Activated T-helper 1 cell treated with anti-CD3 and anti-CD28 coated beads, Interleukin-12 subunit alpha, Interleukin-12 subunit beta, Interleukin-2, Interleukin-4 antibody, amounts not matched to agents 30 ng/mL and 10 ng/mL and 1 ng/mL, durations not matched to agents 14 hours and 24 hours and 36 hours (primary cell): ENCODE data around the gene TMEM245. TPM values are rescaled to one million over a fixed set of nuclear protein-coding genes. Genes with fewer than 3 reads are reported as not detected.

ENCODE experiments used
- DNase-seq: peaks from one replicate; pipeline ENCODE4 v3.0.0; 2021; ENCODE audit warnings: low spot score
- H3K27ac Mint-ChIP-seq: one replicate; pipeline ENCODE4 v1.8.0; 2021; ENCODE audit warnings: mild to moderate bottlenecking, mixed read lengths
- H3K27me3 Mint-ChIP-seq: one replicate; pipeline ENCODE4 v1.8.0; 2022; ENCODE audit warnings: mild to moderate bottlenecking, moderate library complexity, mixed read lengths; ENCODE audit not compliant: insufficient read depth
- H3K36me3 Mint-ChIP-seq: one replicate; pipeline ENCODE4 v1.8.0; 2021; ENCODE audit warnings: low read depth, mixed read lengths
- H3K4me1 Mint-ChIP-seq: one replicate; pipeline ENCODE4 v1.8.0; 2021; ENCODE audit warnings: low read depth, mixed read lengths
- H3K4me3 Mint-ChIP-seq: one replicate; pipeline ENCODE4 v1.8.0; 2021; ENCODE audit warnings: mild to moderate bottlenecking, moderate library complexity, mixed read lengths
- H3K9me3 Mint-ChIP-seq: one replicate; pipeline ENCODE4 v1.8.0; 2021; ENCODE audit warnings: mixed read lengths
- intact Hi-C: fragments of 100-400 bp; cut with micrococcal nuclease; formaldehyde crosslinking; loops from one replicate; pipeline ENCODE4 v1.15.1; 2024
- total RNA-seq: library from RNA; stranded (reverse); gene quantifications from 2 replicates; pipeline ENCODE4 v1.2.3, GENCODE V29; 2022

The TMEM245 gene
- total RNA-seq = 26.9 and 29.4 TPM in 2 replicates

DNA sequence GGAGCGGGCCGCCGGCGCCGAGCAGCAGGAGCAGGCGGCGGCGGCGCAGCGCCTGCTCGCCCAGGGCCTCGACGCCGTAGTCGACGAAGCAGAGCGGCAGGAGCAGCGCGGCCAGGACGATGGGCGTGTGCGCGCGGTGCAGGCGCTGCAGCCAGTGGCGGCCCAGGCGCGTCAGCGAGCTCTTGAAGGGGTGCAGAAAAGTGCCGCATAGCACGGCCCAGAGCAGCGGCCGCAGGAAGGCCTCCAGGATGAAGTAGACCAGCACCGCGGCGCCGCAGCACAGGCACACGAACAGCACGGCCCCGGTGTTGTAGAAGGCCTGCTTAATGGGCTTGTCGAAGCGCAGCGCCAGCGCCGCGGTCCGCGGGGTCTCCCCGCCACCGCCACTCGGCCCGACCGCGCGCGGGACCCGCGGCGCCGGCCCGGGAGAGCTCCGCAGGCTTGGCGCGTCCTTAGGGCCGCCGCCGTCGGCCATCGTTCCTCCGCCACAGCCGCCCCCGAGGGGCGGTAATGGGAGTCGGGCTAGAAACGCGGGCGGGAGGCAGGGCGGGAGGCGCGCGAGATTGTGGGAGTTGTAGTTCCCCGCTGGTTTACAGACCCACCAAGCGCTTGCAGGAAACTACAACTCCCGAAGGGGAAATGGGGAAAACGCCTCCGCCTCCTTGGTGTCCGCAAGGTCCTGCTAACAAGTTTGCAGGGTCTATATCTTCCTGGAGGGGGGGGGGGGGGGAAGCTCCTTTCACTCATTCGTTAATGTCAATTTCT, at the start of gene TMEM245:
Gene TMEM245, minus strand, starts transcription at position 509 of the 765 bp plus-strand sequence. Its CDS starts 34 bp downstream, at position 475.
- Mint-ChIP-seq H3K4me3 (peak within 1 kb of the TSS; percentile 95), H3K27me3 (no peaks in the 10 kb centered on the region), H3K36me3 (peaks cover 22% of the 10 kb centered on the region), H3K9me3 (no peaks in the 10 kb centered on the region), H3K27ac (peak within 1 kb of the TSS; percentile 87), H3K4me1 (peaks cover 33% of the 10 kb centered on the region)
- intact Hi-C loops = loop anchor here (1.0 to 10.0 kb wide), 10 partner anchors 9 to 1835 kb away; partner anchors contain the start of genes ABITRAM, ELP1, EPB41L4B and RAD23B
- DNase-seq = peak; percentile 91

GRCh38 chr9:109168170-109168569, 48.4 kb upstream of the TMEM245 start:
- Mint-ChIP-seq H3K36me3 (no peaks in the 10 kb centered on the region), H3K27ac (no peak overlapping the region), H3K9me3 (peaks cover 11% of the 10 kb centered on the region), H3K4me3 (no peak overlapping the region), H3K27me3 (peaks cover 51% of the 10 kb centered on the region), H3K4me1 (peaks cover 7% of the 10 kb centered on the region)
- DNase-seq = no peak
- intact Hi-C loops = no loop called here

- intact Hi-C loops = no loop called here
- no peak for DNase-seq
- Mint-ChIP-seq H3K36me3 (no peaks in the 10 kb centered on the region), H3K27ac (no peak overlapping the region), H3K27me3 (peaks cover 51% of the 10 kb centered on the region), H3K9me3 (peaks cover 11% of the 10 kb centered on the region), H3K4me3 (no peak overlapping the region), H3K4me1 (peaks cover 7% of the 10 kb centered on the region)
These were observed 48.0 kb upstream of the TMEM245 start for GRCh38 chr9:109167716-109168115.

GRCh38 chr9:109166771-109167601, 47.2 kb upstream of the TMEM245 start, which contains the start of gene FRRS1L:
Gene FRRS1L (minus strand): TSS chr9:109167249. CDS start chr9:109167138, 111 bp downstream.
- DNase-seq = no peak
- Mint-ChIP-seq H3K4me1 (peaks cover 5% of the 10 kb centered on the region), H3K27ac (no peak within 1 kb of the TSS), H3K27me3 (peaks cover 48% of the 10 kb centered on the region), H3K9me3 (peaks cover 11% of the 10 kb centered on the region), H3K4me3 (no peak within 1 kb of the TSS), H3K36me3 (no peaks in the 10 kb centered on the region)
- intact Hi-C loops = no loop called here

- Mint-ChIP-seq H3K4me3 (no peak overlapping the region), H3K9me3 (peaks cover 11% of the 10 kb centered on the region), H3K36me3 (no peaks in the 10 kb centered on the region), H3K4me1 (no peaks in the 10 kb centered on the region), H3K27ac (no peak overlapping the region), H3K27me3 (peaks cover 45% of the 10 kb centered on the region)
- DNase-seq = no peak
- intact Hi-C loops = no loop called here
These were observed 46.5 kb upstream of the TMEM245 start for GRCh38 chr9:109166171-109166770.

DNA sequence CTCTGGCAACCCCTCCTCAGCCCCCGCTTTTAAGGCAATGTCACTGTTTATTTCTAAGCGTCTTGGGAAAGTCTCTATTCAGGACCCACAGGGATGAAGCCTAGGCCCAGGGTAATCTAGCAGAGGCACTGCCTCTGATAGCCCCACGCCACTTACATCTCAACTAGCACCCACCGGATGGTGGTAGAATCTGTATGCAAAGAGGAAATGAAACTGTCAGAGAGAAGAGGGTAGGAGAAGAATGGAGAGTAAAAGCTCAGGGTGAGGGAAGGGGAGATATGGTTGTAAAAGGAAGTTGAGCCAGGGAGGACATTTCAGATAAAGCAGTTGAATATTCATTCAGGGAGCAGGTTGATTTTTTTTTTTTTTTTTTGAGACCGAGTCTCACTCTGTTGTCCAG, 44.3 kb upstream of the TMEM245 start:
- no peak overlapping the region for H3K4me3 Mint-ChIP-seq
- intact Hi-C loops = no loop called here
- peaks cover 44% of the 10 kb centered on the region for H3K27me3 Mint-ChIP-seq
- peaks cover 11% of the 10 kb centered on the region for H3K9me3 Mint-ChIP-seq
- H3K36me3 Mint-ChIP-seq = no peaks in the 10 kb centered on the region
- DNase-seq = no peak
- no peak overlapping the region for H3K27ac Mint-ChIP-seq
- no peaks in the 10 kb centered on the region for H3K4me1 Mint-ChIP-seq

- no peak overlapping the region for H3K27ac Mint-ChIP-seq
These were observed 43.4 kb upstream of the TMEM245 start for GRCh38 chr9:109163194-109163593.

GRCh38 chr9:109162677-109163076, 42.9 kb upstream of the TMEM245 start:
- Mint-ChIP-seq H3K36me3 (no peaks in the 10 kb centered on the region), H3K27ac (no peak overlapping the region), H3K4me1 (no peaks in the 10 kb centered on the region), H3K4me3 (no peak overlapping the region), H3K27me3 (peaks cover 37% of the 10 kb centered on the region), H3K9me3 (peaks cover 11% of the 10 kb centered on the region)
- intact Hi-C loops = no loop called here
- DNase-seq = no peak

More at GRCh38 chr9:109163194-109163593, 43.4 kb upstream of the TMEM245 start:
- intact Hi-C loops = no loop called here
- Mint-ChIP-seq H3K4me1 (no peaks in the 10 kb centered on the region), H3K4me3 (no peak overlapping the region), H3K9me3 (peaks cover 11% of the 10 kb centered on the region), H3K36me3 (no peaks in the 10 kb centered on the region), H3K27me3 (peaks cover 40% of the 10 kb centered on the region)
- no peak for DNase-seq

DNA sequence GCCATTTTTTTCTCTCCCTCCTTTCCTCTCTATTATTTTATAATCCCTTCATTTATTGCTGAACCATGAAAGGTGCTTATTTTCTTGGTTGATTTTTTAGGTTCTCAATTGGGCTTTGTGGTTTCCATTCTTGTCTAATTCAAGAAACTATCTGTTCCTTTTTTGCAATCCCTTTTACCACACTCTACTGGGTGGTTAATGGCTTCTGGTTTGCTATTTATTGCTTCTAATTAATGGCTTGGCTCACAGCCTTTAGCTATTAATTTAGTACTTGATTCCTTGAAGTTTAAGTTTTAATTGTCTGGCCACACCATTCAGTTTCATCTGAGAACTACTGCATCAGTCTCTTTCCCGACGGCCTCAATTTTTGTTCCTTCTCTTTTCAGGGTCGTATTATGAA, 41.7 kb upstream of the TMEM245 start:
- no peak overlapping the region for H3K27ac Mint-ChIP-seq
- H3K36me3 Mint-ChIP-seq = no peaks in the 10 kb centered on the region
- intact Hi-C loops = no loop called here
- H3K9me3 Mint-ChIP-seq = peaks cover 11% of the 10 kb centered on the region
- peaks cover 33% of the 10 kb centered on the region for H3K27me3 Mint-ChIP-seq
- no peak overlapping the region for H3K4me3 Mint-ChIP-seq
- H3K4me1 Mint-ChIP-seq = no peaks in the 10 kb centered on the region
- no peak for DNase-seq

GRCh38 chr9:109159583-109159982, 39.8 kb upstream of the TMEM245 start:
- DNase-seq = no peak
- Mint-ChIP-seq H3K9me3 (peaks cover under 1% of the 10 kb centered on the region), H3K27me3 (peaks cover 15% of the 10 kb centered on the region), H3K4me1 (no peaks in the 10 kb centered on the region), H3K4me3 (no peak overlapping the region), H3K27ac (no peak overlapping the region), H3K36me3 (no peaks in the 10 kb centered on the region)
- intact Hi-C loops = no loop called here

DNA sequence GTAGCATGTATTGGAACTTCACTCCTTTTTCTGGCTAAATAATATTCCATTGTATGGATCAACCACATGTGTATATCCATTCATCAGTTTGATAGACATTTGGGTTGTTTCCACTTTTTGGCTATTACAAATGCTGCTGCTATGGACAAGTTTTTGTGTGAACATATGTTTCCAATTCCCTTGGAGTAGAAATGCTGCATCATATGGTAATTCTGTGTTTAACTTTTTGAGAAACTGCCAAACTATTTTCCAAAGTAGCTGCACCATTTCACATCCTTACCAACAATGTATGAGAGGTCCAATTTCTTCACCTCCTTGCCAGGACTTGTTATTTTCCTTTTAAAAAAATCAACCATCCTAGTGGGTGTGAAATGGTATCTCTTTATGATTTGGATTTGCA, 38.9 kb upstream of the TMEM245 start:
- no peak for DNase-seq
- intact Hi-C loops = no loop called here
- no peaks in the 10 kb centered on the region for H3K36me3 Mint-ChIP-seq
- H3K27ac Mint-ChIP-seq = no peak overlapping the region
- no peaks in the 10 kb centered on the region for H3K4me1 Mint-ChIP-seq
- peaks cover 10% of the 10 kb centered on the region for H3K27me3 Mint-ChIP-seq
- peaks cover 10% of the 10 kb centered on the region for H3K9me3 Mint-ChIP-seq
- H3K4me3 Mint-ChIP-seq = no peak overlapping the region

GRCh38 chr9:109156708-109157107, 37.0 kb upstream of the TMEM245 start:
- no peak overlapping the region for H3K27ac Mint-ChIP-seq
- DNase-seq = no peak
- H3K4me1 Mint-ChIP-seq = no peaks in the 10 kb centered on the region
- intact Hi-C loops = no loop called here
- H3K9me3 Mint-ChIP-seq = peaks cover 15% of the 10 kb centered on the region
- H3K36me3 Mint-ChIP-seq = no peaks in the 10 kb centered on the region
- peaks cover 10% of the 10 kb centered on the region for H3K27me3 Mint-ChIP-seq
- no peak overlapping the region for H3K4me3 Mint-ChIP-seq
